Measurements from ENCODE around the gene MTHFSD.

The MTHFSD gene

DNA sequence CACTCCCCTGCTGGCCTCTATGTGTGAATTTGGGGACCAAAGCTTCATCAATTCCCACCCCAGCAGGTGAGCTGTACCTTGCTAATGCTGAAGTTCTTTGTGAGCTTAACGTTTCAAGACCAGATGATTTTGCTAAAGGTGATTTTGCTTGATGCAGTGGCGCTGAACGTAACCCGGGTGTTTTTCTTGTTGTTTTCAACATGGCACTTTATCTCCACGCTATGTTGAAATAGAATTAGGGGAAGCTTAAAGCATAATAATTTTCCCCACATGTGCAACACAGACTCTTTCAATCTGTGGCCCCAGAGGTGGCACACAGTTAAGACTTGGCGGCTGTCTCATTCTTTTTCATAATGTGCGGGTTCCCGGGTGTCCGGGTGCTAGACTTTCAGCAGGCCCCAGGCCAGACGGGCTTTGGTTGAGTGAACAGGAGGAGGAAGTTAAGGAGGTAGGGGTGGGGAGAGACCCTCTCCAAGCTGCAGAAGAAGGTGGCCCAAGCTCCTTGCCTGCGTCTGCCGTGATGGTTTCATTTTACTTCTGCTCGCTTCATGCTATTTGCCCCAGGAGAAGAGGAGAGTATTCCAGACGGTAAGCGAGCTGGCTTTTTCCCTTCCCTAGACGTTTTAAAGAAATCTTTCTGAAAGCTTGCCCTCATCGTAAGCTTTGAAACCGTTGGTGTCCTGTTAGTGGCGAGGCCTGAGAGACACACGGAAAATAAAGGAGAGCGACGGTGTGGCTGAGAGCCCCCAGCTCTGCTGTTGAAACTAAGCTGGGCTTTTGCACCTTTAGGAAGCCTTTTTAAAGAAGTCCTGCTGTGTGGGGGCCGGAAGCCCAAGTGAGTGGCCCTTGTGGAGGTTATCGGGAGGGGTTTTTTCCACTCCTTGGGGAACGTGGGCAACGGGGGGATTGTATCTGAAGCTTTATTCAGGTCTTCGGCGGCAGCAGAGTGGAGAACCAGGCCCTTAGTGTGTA is 15.8 kb upstream of the MTHFSD start:
- peak; percentile 25 for DNase-seq

DNA sequence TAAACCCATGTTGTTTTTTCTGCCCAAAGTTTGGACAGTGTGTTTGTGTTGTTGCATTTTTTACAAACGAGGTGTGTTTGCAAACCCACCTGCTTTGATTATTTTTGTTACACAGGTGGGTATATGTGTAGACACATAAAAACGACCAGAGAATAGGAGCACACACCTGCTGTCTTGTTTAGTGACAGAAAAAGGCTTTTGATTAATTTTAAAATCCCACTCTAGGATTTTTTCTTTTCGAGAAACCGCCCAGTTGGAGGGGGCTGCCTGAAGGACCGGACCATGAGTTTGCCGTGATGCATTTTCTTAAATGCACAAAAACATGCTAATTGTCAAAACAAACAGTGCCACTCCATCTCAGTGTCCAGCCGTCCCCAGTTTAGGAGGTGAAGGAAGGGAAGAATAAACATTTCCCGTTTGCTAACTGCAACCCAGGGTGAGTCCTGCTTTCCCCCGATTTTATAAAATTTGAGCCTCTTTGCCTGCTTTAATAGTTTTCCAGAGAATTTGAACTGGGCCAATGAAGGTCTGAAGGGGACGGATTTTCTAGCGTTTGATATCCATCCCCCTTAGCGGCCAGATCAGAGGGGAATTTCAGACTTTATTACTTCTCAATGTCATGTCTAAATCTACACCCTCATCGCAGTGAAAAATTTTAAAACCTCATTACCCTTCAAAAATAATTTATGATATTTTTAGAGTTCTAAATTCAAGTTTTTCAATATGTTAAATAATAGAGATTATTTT is 14.8 kb upstream of the MTHFSD start:
- DNase-seq = no peak

DNA sequence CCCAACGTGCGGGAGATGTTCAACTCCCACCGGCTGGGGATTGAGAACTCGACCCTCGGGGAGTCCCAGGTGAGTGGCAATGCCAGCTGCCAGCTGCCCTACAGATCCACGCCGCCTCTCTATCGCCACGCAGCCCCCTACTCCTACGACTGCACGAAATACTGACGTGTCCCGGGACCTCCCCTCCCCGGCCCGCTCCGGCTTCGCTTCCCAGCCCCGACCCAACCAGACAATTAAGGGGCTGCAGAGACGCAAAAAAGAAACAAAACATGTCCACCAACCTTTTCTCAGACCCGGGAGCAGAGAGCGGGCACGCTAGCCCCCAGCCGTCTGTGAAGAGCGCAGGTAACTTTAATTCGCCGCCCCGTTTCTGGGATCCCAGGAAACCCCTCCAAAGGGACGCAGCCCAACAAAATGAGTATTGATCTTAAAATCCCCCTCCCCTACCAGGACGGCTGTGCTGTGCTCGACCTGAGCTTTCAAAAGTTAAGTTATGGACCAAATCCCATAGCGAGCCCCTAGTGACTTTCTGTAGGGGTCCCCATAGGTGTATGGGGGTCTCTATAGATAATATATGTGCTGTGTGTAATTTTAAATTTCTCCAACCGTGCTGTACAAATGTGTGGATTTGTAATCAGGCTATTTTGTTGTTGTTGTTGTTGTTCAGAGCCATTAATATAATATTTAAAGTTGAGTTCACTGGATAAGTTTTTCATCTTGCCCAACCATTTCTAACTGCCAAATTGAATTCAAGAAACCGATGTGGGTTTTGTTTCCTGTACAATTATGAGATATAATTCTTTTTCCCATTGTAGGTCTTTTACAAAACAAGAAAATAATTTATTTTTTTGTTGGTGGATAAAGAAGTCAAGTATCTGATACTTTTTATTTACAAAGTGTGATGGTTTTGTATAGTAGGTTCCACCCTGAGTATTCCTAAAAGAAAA is 13.9 kb upstream of the MTHFSD start:
- DNase-seq = no peak

DNA sequence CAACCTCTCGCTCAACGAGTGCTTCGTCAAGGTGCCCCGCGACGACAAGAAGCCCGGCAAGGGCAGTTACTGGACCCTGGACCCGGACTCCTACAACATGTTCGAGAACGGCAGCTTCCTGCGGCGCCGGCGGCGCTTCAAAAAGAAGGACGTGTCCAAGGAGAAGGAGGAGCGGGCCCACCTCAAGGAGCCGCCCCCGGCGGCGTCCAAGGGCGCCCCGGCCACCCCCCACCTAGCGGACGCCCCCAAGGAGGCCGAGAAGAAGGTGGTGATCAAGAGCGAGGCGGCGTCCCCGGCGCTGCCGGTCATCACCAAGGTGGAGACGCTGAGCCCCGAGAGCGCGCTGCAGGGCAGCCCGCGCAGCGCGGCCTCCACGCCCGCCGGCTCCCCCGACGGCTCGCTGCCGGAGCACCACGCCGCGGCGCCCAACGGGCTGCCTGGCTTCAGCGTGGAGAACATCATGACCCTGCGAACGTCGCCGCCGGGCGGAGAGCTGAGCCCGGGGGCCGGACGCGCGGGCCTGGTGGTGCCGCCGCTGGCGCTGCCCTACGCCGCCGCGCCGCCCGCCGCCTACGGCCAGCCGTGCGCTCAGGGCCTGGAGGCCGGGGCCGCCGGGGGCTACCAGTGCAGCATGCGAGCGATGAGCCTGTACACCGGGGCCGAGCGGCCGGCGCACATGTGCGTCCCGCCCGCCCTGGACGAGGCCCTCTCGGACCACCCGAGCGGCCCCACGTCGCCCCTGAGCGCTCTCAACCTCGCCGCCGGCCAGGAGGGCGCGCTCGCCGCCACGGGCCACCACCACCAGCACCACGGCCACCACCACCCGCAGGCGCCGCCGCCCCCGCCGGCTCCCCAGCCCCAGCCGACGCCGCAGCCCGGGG is 12.9 kb upstream of the MTHFSD start:
- peak; percentile 33 for DNase-seq

DNA sequence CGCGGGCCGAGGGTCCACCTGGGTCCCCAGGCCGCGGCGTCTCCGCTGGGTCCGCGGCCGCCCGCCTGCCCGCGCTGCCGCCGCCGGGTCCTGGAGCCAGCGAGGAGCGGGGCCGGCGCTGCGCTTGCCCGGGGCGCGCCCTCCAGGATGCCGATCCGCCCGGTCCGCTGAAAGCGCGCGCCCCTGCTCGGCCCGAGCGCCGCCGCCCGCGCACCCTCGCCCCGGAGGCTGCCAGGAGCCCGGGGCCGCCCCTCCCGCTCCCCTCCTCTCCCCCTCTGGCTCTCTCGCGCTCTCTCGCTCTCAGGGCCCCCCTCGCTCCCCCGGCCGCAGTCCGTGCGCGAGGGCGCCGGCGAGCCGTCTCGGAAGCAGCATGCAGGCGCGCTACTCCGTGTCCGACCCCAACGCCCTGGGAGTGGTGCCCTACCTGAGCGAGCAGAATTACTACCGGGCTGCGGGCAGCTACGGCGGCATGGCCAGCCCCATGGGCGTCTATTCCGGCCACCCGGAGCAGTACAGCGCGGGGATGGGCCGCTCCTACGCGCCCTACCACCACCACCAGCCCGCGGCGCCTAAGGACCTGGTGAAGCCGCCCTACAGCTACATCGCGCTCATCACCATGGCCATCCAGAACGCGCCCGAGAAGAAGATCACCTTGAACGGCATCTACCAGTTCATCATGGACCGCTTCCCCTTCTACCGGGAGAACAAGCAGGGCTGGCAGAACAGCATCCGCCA is 12.1 kb upstream of the MTHFSD start:
- peak; percentile 84 for DNase-seq

DNA sequence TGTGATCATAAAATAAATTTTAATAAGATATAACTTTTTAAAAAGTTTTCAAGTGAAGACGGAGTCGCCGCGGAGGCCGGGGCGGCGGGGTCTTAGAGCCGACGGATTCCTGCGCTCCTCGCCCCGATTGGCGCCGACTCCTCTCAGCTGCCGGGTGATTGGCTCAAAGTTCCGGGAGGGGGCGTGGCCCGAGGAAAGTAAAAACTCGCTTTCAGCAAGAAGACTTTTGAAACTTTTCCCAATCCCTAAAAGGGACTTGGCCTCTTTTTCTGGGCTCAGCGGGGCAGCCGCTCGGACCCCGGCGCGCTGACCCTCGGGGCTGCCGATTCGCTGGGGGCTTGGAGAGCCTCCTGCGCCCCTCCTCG is 11.5 kb upstream of the MTHFSD start, which contains the start of gene FOXC2:
TSS of gene FOXC2 (plus strand) at position 229 of the 365 bp plus-strand sequence. CDS start 507 bp downstream, outside the sequence.
- peak; percentile 97 for DNase-seq

DNA sequence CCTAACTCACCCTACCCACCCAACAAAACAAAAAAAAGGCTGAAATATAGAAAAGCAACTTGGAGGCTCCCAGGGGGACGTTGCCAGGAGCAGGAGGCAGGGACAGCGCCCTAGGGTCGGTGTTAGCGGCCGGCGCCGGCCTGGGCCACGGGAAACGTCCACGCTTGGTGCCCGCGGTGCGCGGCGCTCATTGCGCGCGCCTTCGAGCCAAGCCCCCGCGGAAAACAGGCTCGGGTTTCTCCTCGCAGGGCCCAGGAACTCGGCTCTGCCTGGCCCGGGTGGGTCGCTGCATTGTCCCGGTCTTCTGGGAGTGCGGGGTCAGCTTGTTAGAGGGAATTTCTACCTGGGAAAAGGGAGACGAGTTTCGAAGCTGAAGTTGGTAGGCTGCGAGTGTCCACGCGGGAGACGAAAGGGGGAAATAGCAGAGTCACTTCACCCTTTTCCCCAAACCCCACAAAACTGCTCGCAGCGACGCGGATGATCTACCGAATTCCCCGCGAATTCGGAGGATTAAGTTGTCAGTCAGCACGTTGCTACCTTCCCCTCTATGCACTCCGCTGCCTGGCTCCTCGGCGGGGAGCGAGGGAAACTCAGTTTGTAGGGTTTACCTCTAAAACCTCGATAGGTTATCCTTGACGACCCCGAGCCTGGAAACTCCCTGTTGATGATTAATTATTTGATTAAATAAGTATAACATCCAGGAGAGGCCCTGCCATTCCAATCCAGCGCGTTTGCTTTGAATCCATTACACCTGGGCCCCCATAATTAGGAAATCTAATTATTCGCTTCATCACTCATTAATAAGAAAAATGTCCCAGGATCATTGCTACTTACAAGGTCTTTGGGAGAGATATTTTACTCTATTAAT is 10.8 kb upstream of the MTHFSD start:
- DNase-seq = peak; percentile 61

DNA sequence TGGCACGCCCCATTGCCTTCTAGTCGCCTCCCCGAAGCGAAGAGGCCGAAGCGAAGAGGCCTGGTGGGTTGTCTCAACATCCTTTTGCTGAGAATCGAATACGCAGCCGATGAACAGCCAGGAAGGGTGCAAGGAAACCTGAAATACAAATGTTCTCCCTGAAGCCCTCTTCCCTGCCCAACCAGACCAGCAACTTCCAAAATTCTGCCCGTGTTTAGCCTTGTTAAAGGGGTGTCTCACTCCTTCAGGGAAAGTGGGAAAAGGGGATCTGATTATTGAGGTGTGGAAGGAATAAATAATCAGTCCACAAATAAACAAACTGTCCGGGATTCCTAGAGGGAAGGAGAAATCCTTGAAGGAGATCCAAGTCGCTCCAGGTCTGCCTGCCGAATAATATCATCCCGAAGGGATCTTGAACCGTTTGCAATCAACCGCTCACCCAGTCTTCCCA is 10.2 kb upstream of the MTHFSD start:
- DNase-seq = peak; percentile 54

DNA sequence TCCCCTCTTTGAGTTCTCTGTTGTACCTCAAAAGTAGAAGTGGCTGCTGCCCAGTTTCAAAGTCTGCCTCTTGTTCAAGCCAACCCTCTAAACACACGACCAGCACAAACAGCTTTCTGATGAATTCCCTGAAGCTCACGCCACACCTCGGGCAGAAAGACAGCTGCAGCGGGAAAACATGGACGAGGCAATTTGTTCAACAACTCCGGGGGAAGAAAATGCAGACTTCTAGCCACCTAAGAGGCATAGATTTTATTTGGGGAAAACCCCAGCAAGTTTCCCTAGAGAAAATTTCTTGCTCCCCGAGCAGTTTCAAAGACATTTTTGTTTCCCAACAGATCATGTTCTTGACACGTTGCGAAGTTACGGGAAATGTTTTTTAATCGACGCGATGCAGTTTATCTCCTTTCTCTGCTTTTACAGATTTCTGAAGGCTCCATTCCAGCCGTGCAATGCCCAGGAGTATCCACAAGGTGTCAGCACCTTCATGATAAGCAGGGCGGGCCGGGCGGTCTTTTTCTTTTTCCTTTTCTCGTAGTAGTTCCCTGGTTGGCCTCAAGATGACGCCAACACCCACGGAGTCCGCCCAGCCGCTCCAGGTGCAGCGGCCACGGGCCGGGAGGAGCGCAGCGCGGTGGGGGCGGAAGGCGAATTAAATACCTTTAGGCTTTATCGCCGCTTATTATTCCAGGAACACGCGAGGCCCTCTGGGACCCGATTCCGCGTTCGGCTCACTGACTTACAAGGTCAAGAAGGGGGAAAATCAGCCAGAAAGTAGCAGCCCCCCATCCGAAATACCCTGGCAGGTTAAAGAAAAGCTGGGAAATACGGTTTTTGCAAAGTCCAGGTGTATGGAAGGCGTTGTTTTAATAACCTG is 8.7 kb upstream of the MTHFSD start:
- DNase-seq = peak; percentile 81

DNA sequence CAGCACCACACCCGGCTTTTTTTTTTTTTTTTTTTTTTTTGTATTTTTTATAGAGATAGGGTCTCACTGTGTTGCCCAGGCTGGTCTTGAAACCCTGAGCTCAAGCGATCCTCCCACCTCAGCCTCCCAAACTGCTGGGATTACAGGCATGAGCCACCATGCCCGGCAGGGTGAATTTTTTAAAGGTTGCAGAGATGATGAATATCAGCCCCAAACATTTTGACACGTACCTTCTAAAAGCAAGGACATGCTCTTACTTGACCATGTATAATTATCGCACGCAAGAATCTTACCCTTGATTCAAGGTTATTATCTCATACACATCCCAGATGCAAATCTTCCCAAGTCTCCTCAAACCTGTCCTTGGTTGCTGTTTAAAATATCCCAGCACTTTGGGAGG is 7.3 kb upstream of the MTHFSD start:
- DNase-seq = no peak

DNA sequence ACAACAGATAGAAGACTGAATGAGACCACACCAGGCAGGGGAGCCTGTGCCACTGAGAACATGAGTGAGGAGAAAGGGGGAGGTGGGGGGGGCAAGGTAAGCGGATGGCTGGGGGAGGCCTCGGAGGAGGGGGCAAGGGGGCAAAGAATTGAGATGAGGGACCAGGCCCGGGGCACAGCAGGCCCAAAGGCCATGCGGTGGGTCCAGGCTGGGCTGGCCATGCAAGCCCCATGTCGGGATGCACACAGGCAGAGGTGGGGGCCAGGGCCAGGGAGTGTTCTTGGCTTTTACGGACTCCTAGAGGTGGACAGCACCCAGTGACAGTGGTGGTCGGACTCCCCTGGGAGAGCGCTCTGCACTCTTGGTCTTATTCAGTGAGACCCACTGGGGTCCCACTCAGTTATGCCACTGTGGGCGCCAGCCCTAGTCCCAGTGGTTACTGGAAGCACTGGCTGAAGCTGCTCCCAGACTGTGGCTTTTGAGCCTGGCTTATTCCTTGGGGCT is 4.8 kb upstream of the MTHFSD start:
- DNase-seq = no peak

DNA sequence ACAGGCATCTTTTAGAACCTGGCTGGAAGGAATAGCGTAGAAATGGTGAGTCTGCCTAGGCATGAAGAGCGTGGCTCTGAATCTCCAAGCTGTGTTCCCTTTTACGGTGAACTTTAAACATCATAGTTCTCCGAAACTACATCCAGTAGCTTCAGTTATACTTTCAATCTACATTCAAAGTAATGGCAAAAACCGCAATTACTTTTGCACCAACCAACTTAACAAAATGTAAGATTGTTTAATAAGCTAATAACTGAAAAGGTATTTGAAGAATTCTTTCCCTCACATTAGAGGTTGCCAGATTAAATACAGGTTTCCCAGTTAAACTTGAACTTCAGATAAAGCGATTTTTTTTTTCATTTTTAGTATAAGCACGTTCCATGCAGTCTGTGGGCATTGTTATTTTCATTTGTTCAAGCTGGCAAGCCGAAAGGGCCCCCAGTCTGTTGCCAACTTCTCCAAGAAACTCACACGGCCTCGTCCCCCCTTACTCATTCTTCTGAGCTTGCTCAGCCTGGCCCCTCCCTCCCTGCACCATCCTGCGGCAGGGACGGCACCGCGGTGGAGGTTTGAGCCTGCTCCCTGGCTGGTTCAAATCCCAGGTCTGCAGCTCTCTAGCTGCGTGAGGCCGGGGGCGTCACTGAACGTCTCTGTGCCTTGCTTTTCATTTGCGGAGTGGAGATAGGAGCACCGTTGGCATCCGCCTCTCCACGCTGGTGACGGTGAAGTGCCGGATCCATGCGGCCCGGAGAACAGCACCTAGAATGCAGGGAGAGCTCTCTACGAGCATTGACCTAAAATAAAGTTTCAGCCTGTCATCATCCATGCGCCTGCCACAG is 3.5 kb upstream of the MTHFSD start:
- DNase-seq = peak; percentile 13

DNA sequence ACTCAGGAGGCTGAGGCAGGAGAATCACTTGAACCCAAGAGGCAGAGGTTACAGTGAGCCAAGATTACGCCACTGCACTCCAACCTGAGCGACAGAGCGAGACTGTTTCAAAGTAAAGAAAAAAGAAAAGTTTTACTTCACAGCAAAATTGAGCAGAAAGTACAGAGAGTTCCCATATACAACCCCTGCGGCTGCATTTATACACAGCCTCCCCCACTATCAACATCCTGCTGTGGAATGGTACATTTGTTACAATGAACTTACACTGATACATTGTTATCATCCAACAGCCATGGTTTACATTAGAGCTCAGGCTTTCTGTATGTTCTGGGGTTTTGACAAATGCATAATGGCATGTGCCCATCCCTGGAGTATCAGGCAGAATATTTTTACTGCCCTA is 2.6 kb upstream of the MTHFSD start:
- no peak for DNase-seq

DNA sequence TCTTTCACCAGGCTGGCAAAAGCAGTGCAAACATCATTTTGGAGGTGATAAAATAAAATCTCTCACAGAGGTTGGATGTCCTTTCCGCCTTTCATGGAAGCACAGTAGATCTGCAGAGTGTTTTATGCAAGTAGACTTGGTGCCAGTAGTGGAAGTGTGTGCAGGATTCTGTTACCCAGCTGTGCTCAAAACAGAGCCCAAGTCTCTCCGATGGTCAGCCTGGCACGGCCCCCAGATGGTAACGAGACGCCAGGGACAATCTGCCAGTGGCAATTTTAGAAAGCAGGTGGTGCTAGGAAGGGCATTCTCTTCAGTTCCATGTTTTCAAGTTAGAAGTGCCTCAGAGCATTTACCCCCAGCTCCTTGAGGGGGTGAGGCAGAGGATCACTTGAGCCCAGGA is 1.5 kb upstream of the MTHFSD start:
- DNase-seq = no peak

DNA sequence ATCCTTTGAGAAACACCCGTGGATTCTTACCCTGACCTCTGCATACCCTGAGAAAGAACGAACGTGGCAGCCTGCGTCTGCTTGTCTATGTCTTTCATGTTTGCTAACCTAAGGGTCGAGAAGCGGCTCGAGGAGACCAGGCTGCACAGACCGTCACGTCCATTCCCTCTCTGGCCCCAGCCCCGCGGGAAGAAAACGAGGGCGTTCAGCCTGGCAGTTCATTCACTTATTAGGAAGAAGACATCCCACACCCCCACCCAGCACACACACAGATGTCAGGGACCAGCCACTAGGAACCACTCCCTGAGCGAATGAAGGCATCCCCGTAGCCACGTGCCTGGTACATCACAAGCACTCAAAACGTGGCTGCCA is 655 bp upstream of the MTHFSD start:
- no peak for DNase-seq

DNA sequence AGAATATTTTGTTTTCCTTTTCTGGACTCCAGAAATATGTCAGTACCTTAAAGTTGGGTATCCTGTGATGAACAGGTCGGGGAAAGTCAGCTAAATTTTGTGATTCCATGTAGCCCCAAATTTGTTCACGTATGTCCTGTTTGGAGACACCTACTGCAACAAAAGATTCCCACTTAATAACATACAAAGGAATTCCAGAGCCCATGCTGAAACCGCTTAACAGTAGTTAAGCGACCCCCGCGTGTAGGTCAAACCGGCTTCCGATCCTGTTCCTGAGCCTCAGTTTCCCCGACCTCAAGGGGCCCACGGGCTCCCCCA is 477 bp downstream of the MTHFSD start:
- no peak for DNase-seq

DNA sequence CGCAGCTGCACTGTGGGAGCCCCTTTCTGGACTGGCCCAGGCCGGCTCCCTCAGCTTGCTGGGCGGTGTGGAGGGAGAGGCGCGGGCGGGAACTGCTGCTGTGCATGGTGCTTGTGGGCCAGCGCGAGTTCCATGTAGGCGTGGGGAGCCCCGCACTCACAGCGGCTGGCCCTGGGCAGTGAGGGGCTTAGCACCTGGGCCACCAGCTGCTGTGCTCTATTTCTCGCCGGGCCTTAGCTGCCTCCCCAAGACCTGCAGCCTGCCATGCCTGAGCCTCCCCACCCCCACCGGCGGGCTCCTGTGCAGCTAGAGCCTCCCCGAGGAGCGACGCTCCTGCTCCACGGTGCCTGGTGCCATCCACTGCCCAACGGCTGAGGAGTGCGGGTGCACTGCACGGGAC is 1.7 kb downstream of the MTHFSD start:
- no peak for DNase-seq

DNA sequence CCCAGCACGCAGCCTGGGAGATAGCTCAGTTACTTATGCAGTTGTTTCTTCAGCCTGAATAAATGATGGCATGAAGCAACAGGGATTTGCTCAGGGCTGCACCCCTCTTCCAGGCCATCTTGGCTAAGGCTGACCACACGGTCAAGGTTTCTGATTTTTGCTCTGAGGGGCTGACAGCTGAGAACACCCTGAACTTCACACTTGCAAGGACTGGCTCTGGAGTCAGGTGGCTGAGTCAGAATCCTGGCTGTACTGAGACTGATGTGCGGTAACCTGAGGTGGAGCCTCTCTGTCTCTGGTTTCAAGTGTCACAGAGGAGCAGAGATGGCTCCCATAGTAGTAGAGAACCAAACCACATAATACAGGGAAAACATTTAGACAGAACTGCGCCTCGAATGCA is 4.8 kb downstream of the MTHFSD start:
- DNase-seq = no peak

Data from fibroblast of skin of back (primary cell).